NCI-H146 treated with DMSO at 0.1 percent for 48 hours (cell line): ENCODE data around the gene ACER1.

Experiments used
- DNase-seq: peaks from one replicate; lab custom pipeline; 2025; ENCODE audit not compliant: unreplicated experiment; lab: John Stamatoyannopoulos, UW

ACER1 gene

DNA sequence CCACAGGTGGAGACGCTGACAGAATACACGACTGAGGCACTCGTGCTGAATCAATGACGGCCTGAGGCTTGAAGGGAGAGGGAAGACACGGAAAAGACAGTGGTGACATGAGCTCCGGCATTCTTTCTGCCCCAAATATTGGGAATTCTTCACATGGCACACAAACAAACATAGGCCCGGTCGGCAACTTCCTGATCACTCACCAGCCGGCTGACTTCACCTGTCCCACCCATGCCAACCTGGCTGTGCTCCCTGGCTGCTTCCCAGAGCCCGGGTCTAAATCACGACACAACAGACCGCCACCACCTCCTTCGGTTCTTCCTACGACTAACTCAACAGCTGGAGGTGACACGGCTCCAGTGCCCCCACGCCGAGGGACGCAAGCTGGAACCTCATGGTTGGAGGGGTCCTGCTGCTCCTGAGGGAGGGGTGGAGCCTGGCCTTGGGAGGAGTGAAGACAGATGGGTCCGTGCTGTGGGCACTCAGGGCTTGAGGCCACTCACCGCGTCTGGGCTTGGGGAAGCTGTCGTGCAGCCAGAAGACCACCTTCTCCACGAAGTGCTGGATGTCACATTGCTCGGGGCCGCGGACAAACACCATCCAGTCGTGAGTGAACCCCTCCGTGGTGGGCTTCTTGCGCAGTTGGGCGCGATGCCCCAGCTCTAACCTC lies 63.2 kb downstream of the ACER1 start:
- DNase-seq, result no peak

DNA sequence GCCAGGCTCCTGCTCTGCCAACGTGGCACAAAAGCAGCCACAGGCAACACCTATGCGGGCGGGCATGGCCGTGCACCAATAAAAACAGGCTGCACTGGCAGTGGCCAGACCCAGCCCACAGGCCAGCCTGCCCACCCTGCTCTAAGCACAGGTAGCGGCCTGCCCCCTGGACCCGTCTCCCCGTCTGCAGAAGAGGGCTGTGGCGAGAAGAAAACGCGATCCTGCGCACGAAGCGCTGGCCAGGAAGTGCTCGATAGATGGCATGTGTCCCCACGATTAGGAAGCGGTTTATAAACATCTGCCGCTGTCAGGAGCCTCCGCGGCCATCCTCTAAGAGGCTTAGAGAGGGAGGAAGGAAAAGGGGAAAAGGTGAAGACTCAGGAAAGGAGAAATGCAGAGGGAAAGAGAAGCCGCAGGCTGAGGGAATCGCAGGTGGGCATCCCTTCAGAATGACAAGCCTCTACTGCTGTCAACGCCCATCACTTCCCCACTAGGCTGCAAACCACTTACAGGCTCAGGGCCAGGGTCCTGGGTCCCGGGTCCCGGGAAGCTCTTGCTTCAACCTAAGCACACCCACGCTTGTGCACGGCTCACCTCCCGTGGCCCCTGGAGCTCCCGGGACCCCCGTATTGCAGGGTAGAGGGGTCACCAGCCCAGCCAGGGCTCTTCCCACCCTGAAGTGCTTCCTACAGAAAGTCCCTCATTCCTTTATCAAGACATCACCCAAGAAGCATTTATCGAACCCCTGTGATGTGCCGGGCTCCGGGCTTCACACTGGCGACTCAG lies 64.1 kb downstream of the ACER1 start:
- DNase-seq, result no peak

DNA sequence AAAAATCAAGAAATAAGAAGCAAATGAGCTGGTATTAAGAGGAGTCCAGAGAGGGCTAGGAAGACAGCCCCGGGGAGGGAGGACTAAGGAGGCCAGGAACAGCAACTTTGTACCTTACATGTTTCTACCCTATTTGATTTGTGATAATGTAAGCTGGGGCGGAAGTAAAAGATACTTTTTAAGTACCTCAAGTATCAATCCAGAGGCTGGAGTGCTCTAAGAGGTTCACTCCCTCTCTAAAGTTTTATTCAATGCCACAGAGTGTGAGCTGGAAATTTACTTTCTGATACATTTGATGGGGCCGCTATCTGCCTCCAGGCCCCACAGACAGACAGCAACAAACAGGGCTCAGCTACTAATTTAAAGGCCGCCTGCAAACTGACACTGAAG lies 65.0 kb downstream of the ACER1 start:
- DNase-seq, result no peak

DNA sequence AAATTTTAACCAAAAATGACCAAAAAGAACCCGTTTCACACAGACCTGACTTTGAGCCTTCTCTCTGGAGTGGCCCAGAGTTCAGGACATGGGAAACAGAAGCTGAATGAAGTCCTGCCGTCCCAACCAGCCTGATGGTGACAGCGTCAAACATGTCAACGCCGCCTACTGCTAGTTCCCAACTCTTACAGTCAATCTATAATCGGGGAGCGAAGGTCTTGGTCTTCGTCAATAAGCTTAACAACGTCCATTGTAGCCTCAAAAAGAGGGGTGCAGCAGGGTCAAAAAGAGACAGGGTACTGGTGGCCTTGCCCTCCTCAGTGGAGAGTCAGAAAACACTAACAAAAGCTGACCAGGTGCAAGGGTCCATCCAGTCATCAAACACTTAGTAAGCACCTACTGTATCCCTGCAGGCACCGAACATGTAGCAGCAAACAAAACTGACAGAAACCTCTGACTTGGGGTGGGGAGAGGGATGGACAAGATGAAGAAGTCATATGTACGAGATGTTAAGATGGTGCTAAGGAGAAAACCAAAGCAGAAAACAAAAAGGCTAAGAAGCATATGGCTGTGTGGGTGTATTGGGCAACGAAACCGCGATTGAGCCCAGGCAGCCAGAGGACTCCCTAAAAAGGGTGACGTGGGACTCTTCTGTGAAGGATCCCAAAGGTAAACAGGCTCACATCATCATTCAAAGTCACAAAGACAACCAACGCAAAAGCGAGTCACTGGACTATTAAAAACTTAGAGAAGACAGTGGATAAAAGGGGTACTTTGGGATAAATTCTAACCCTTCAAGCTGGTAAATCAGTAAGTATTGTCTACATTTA lies 65.6 kb downstream of the ACER1 start:
- no peak for DNase-seq

DNA sequence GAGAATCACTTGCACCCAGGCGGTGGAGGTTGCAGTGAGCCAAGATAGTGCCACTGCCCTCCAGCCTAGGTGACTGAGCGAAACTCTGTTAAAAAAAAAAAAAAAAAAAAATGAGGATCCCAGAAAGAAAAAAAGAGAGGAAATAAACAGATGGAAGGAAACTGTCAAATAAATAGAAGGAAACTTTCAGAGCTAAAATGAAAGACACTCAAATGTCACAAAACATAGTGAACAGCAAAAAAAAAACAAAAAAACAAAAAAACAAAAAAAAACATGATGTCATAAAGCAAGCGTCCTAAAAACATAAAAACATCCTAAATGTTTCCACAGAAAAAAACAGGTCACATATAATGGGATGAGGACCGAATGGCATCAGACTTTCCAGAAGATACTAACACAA lies 68.6 kb downstream of the ACER1 start:
- DNase-seq, result no peak

DNA sequence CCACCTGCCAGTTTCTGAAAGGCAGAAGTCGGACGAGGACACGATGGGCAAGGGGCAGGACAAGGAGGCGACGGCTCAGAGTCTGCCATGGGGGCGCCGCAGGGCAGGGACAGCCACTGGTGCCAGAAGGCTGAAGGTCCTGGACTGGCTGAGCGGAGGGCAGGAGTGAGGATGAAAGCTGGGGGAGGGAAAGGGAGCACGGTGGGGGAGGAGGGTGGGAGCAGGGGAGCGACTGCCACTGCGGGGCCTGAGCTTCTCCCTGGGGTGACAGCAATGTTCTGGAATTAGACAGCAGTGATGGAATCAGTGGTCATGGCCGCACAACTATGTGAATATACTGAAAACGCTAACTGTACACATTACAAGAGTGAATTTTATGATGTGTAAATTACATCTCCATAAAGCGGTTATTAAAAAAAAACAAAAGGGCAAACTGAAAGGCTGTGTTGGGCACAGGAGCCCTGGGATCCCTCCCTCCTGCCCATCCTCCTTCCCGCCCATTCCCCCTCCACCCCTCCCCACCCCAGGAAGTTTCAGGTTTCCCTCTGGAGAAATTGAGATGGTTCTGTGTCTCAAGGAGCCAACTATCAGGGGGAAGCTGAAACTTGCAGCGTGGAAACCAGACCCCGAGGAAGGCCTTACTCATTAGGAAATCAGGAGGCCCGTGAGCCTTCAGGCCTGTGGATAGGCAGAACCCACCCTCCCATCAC lies 69.5 kb downstream of the ACER1 start:
- DNase-seq, result no peak

DNA sequence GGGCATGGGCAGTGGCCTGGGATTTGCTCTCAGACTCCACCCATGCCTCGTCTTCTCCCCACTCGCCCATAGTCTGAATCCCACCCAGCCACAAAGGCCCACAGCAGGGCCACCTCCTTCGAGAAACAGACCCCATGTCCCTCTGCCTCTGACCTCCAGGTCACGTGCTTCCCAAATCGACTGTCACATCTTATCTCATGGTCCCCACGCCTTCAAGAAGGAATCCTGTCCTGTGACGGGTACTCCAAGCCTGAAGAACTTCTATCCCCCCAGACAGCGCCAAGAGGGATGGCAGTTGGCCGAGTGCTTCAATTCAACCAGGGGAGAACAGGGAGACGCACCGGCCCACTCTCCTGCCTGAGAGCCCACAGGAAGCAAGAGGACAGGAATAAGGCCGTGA lies 70.1 kb downstream of the ACER1 start:
- no peak for DNase-seq

DNA sequence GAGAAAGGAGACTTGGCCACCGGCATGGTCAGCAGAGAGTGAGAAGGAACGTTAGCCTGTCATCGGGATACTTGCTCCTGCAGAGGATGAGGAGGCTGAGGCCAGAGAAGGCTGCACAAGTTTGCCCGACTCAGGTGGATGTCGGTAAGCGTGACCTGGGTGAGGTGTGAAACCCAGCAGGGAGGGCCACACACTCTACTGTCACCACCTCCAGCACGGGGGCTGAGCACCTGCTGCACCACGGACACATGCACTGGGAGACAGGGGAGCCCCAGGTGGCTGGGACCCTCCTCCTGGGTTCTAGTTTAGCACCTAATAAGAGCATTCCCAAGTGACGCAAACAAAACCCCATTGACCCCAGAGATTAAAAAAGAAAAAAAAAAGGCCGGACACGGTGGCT lies 70.9 kb downstream of the ACER1 start:
- no peak for DNase-seq

DNA sequence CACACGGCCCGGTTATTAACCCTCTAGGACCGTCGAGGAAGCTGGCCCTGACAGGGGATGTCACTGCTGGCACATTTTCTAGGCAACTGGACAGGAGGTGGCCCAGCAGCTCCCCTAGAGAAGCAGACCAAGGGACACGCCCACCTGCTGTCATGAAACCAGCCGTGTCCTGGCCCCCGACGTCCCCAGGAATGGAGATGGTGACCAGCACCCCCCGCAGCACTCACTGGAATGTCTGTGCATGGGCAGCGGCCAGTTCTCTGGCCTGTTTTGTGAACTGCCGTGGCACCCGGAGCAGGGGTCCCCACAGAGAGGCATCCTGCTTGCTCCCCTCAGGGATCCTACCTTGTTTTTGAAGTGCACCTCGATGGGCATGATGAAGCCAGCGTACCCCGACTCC lies 71.5 kb downstream of the ACER1 start:
- DNase-seq, result no peak

DNA sequence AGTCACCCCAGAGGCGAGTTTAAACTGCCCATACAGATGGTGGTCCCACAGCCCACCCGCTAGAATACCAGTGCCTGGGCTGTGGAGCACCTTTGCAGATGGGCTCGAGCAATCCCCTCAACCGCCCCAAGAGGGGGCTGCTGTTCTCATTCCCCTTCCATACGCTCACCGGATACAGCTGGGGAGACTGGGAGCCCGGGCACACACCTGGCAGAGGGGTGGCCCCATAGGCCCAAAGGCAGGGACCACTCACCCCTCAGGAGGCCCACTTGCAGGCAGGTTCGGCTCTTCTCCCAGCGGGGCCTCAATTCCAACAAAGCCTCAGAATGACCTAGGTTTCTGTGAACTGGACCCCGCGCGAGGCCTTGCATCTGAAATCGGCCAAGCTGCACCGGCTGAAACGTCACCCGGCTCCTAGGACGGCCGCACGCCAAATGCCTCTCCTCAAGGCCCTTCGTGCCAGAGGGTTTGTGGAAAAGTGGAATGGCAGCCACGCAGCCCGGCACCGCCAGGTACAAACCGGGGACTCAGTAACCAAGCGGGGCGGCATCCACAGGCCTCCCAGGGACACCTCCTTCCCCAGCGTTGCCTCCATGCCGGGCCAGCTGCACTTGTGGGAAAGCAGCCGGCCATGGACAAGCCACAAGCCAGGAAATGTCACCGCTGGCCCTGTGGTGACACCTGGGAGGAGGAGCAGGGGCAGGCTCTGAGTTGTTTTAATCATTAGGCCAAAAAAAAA lies 72.3 kb downstream of the ACER1 start:
- DNase-seq, result no peak

DNA sequence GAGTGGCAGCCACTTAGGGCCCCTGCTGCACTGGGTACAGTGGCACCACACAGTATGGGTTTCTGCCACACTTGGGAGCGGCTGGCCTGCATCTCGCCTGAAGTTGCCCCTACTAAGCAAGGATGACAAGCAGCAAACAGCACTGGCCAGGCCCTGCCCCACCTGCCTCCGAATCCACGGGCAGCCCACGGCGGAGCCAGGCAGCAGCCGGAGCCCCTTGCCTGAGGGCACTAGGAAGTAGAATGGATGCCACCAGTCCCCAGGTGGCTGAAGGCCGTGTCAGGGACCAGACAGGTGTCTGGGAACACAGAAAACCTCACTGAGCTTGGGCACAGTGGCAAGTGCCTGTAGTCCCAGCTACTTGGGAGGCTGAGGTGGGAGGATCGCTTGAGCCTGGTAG lies 73.0 kb downstream of the ACER1 start:
- DNase-seq, result no peak

DNA sequence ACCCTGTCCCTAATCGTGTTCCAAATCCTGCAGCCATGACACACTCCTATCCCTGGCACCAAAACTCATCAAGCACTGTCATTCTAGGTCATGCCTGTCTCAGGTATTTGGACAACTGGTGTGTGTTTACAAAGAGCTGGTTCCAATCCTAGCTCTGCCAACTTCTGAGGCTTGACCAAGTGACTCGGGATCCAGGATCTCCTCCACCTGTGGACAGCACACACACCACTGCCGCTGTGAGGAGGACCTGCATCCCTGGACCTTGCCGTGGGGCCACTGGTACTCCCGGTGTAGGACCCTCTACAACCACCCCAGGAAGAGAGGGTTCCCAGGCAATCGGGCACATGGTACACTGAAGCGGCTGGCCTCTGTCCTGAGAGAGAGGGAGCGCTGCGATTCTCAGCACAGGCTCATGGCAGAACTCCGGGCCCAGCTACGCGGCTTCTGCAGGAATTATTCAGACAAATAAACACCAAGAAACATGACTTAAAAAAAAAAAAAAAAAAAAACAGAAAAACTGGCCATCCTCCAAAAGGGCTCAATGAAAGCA lies 74.0 kb downstream of the ACER1 start:
- DNase-seq, result no peak

DNA sequence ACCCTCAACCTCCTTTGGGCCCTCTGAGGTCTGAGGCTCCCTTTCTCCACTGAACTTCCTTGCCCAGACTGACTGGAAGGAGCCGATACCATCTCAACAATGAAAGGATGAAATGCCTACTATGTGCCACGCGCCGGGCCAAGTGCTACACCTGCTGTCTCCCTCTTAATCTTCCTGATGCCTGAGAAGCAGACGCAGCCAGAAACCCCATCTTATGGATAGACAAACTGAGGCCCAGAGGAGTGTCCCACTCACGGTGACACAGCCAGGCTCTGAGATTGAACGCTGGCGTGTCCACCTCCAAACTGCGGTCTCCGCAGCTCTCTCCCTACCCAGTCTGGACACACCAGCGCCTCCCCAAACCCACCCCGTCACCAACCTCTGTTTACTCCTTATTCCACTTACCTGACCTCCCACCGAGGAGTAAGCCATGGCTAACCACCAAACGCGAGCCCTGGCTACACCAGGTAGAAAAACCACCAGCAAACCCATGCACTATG lies 74.5 kb downstream of the ACER1 start:
- no peak for DNase-seq
